Measurements from ENCODE around the gene STAC2. TPM values are rescaled to one million over a fixed set of nuclear protein-coding genes. Genes with fewer than 3 reads are reported as not detected.
A peak's percentile ranks its signal among the peaks of the same experiment; 100 is the strongest.

Gene STAC2
- total RNA-seq, 2 donors from 2014 or later, result 13.9 to 14.3 TPM

DNA sequence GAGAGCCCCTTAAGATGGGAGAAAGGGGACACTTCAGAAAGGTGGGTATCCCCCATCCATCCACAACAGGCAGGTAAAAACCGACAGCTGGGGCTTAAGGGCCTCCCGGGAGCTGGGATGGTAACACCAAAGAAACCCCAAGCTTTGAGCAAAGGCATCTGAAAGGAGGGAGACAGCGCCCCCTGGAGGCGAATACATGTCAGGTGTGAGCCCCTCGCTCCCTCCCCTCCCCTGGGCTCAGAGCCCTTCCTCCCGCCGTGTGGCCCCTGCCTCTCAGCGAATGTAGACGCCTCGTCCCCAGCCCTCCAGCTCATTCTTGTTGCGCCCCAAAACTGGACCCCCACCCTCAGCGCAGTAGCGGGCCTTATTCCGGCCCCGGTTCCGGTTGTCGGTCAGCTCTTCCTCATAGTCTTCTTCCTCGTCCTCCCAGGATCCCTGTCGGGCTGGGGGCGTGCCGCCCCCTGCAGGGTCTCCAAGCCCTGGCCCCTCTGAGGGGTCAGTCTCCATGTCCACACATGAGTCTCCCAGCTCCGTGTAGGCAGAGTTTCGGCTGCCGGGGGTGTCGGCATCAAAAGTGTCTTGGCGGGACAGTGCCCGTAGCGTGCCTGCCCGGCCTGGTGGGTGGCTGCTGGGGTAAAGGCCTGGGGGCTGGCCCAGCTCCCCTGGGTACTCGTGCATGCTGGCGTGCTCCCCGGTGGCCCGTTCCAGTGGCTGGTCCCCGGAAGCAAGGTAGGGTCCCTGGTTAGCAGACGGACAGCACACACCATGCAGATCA, 50.6 kb downstream of the STAC2 start:
- no peak for ATAC-seq (ENCODE audit: insufficient number of reproducible peaks, low FRiP score, low read depth)

DNA sequence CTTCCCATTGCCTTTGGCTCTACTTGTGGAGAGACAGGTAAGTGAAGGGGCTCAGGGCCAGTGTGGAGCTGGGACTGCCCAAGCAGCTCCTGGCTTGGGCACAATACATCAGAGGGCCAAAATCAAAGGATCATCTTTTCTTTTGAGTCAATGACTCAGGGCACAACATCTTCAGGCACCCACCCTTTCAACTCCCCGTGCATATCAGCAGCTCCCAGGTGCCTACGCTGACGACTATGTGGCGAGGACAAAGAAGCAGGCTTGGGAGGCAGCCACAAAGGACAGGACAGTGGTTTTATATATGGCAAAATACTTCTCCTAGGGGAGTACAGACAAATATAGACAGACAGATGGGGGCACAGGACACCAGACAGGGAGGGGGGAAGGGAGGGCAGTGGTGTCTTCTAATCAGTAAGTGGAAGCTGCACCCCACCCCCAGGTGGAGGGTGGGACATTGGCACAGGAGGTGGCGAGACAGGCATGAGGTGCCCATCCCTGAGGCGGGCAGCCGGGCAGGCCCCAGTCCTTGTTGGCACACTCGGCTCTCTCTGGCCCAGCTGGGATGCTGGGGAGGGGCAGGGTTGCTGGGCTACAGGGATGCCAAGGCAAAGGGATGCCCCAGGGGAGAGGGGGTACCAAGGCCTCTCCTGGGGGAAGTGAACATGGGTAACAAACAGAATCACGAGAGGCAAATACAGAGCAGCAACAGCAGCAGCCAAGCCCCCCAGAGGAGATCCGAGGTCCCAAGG, 52.0 kb downstream of the STAC2 start:
- peaks cover 16% of the 10 kb centered on the region for H3K36me3 ChIP-seq
- TF ChIP-seq, protein P1, sequence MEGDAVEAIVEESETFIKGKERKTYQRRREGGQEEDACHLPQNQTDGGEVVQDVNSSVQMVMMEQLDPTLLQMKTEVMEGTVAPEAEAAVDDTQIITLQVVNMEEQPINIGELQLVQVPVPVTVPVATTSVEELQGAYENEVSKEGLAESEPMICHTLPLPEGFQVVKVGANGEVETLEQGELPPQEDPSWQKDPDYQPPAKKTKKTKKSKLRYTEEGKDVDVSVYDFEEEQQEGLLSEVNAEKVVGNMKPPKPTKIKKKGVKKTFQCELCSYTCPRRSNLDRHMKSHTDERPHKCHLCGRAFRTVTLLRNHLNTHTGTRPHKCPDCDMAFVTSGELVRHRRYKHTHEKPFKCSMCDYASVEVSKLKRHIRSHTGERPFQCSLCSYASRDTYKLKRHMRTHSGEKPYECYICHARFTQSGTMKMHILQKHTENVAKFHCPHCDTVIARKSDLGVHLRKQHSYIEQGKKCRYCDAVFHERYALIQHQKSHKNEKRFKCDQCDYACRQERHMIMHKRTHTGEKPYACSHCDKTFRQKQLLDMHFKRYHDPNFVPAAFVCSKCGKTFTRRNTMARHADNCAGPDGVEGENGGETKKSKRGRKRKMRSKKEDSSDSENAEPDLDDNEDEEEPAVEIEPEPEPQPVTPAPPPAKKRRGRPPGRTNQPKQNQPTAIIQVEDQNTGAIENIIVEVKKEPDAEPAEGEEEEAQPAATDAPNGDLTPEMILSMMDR (IDR thresholded peaks at IDR 0.05), result no peak
- H3K4me3 ChIP-seq, result no peak overlapping the region
- no peak overlapping the region for H3K27ac ChIP-seq
- H3K9me3 ChIP-seq, result no peaks in the 10 kb centered on the region
- DNase-seq (ENCODE audit: low spot score) (no peak), ATAC-seq (ENCODE audit: insufficient number of reproducible peaks, low FRiP score, low read depth) (no peak)
- no peaks in the 10 kb centered on the region for H3K27me3 ChIP-seq (replicated peaks; ENCODE audit: insufficient read depth)
- H3K4me1 ChIP-seq (ENCODE audit: control insufficient read depth in 1 of 2, low read depth in 2 of 2), result peaks cover 0 to 12% of the 10 kb centered on the region in 2 donors

More for the DNA sequence above, 50.6 kb downstream of the STAC2 start:
- DNase-seq (ENCODE audit: low spot score), result no peak
- Histone ChIP-seq H3K36me3 (peaks cover 19% of the 10 kb centered on the region), H3K9me3 (no peaks in the 10 kb centered on the region), H3K27me3 (replicated peaks; ENCODE audit: insufficient read depth) (no peaks in the 10 kb centered on the region), H3K27ac (no peak overlapping the region), H3K4me1 (ENCODE audit: control insufficient read depth in 1 of 2, low read depth in 2 of 2) (peaks cover 0 to 12% of the 10 kb centered on the region in 2 donors), H3K4me3 (no peak overlapping the region)
- TF ChIP-seq, protein P1 (IDR thresholded peaks at IDR 0.05), result peak; percentile 86

DNA sequence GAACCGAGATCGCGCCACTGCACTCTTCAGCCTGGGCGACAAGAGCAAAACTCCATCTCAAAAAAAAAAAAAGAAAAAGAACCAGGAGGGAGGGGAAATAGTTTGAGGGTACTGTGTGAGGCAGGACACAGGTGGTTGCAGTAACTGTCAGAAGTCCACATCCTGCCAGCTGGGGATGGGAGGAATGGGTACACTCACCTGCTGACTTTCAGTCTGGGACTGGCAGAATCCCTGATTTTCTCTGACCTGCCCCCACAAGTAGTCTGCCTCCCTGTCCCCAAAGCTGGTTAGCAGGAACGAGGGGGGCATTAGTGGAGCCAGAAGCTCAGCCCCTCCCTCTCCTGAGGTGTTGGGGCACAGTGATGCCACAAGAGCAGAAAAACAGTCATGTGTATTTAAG, 52.7 kb downstream of the STAC2 start:
- Histone ChIP-seq H3K9me3 (no peaks in the 10 kb centered on the region), H3K4me1 (ENCODE audit: control insufficient read depth in 1 of 2, low read depth in 2 of 2) (peaks cover 0 to 12% of the 10 kb centered on the region in 2 donors)
- no peak for ATAC-seq (ENCODE audit: insufficient number of reproducible peaks, low FRiP score, low read depth)

DNA sequence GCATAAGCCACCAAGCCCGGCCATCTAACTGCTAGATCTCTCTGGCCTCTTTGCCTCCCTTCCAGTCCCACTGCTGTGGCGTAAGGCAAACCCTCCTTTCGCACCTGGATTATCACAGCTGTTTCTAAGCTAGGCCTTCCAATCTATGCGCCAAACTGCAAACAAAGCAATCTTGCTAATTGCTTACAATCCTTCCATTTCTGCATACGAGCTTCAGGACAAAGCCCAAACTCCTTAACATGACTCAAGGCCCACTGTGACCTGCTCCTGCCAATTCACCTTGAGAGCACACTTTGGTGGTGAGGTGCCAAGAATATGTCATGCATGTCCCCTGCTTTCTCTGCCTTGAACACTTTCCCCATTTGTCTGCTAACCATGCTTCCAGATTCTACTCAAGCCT, 53.8 kb downstream of the STAC2 start:
- H3K4me1 ChIP-seq (ENCODE audit: control insufficient read depth in 1 of 2, low read depth in 2 of 2), result peaks cover 0 to 6% of the 10 kb centered on the region in 2 donors
- H3K27ac ChIP-seq, result no peak overlapping the region
- H3K36me3 ChIP-seq, result peaks cover 11% of the 10 kb centered on the region
- DNase-seq (ENCODE audit: low spot score) (no peak), ATAC-seq (ENCODE audit: insufficient number of reproducible peaks, low FRiP score, low read depth) (no peak)
- no peaks in the 10 kb centered on the region for H3K27me3 ChIP-seq (replicated peaks; ENCODE audit: insufficient read depth)
- TF ChIP-seq, protein P1 (IDR thresholded peaks at IDR 0.05), result no peak
- no peaks in the 10 kb centered on the region for H3K9me3 ChIP-seq
- no peak overlapping the region for H3K4me3 ChIP-seq

More for the DNA sequence above, 52.7 kb downstream of the STAC2 start:
- DNase-seq (ENCODE audit: low spot score), result no peak
- no peaks in the 10 kb centered on the region for H3K27me3 ChIP-seq (replicated peaks; ENCODE audit: insufficient read depth)
- TF ChIP-seq, protein P1 (IDR thresholded peaks at IDR 0.05), result no peak
- H3K27ac ChIP-seq, result no peak overlapping the region
- H3K36me3 ChIP-seq, result peaks cover 15% of the 10 kb centered on the region
- H3K4me3 ChIP-seq, result no peak overlapping the region

DNA sequence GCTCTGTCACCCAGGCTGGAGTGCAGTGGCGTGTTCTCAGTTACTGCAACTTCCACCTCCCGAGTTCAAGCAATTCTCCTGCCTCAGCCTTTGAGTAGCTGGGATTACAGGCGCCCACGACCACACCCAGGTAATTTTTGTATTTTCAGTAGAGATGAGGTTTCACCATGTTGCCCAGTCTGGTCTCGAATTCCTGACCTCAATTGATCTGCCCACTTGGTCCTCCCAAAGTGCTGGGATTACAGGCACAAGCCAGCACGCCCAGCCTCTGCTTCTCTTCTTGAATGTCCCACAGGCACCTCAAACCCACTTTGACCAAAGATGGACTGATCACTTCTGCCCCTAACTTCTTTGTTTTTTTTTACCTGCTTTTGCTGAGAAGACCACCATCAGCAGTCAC, 55.2 kb downstream of the STAC2 start:
- Histone ChIP-seq H3K4me3 (no peak overlapping the region), H3K9me3 (no peaks in the 10 kb centered on the region), H3K36me3 (peaks cover 3% of the 10 kb centered on the region), H3K4me1 (ENCODE audit: control insufficient read depth in 1 of 2, low read depth in 2 of 2) (peaks cover 0 to 20% of the 10 kb centered on the region in 2 donors), H3K27ac (no peak overlapping the region), H3K27me3 (replicated peaks; ENCODE audit: insufficient read depth) (no peaks in the 10 kb centered on the region)
- ATAC-seq (ENCODE audit: insufficient number of reproducible peaks, low FRiP score, low read depth) (no peak), DNase-seq (ENCODE audit: low spot score) (no peak)
- TF ChIP-seq, protein P1 (IDR thresholded peaks at IDR 0.05), result no peak
